GM21619 (cell line): ENCODE results near the gene LDHD.

ENCODE experiments used
- ATAC-seq: cut with Tn5 transposase; IDR thresholded peaks from one replicate; pipeline ENCODE4 v1.9.1; 2021; ENCODE audit not compliant: unreplicated experiment

Gene LDHD

GRCh38 chr16:75064403-75065148 lies 52.0 kb downstream of the LDHD start:
- ATAC-seq: no peak

GRCh38 chr16:75063549-75064088 lies 53.0 kb downstream of the LDHD start:
- no peak for ATAC-seq

- ATAC-seq: no peak
Observed at GRCh38 chr16:75062976-75063346, 53.6 kb downstream of the LDHD start.

- no peak for ATAC-seq
Observed at GRCh38 chr16:75062135-75062975, 54.2 kb downstream of the LDHD start.
